ENCODE measurements around the gene GSDMA. TPM values are rescaled to one million over a fixed set of nuclear protein-coding genes. Genes with fewer than 3 reads are reported as not detected.

The GSDMA gene
- total and polyA plus RNA-seq, 10 of the 15 experiments (the other 5 are each of a cell fraction or from before 2014, with no cell fraction given): 0.04 to 0.11 TPM; not detected in 8

GRCh38 chr17:39974433-39974832 is 11.6 kb downstream of the GSDMA start:
- CTCF ChIA-PET: interaction anchor here (0.6 to 1.1 kb wide), 4 partner anchors 11 to 53 kb away, joined by 3 to 4 read pairs (median 4); no protein-coding TSS in a partner anchor

More at GRCh38 chr17:39974433-39974832, 11.6 kb downstream of the GSDMA start:
- H3K9ac ChIP-seq (ENCODE audit: control insufficient read depth, insufficient read depth, low read length): no peak overlapping the region
- TF ChIP-seq ZNF217 (IDR thresholded peaks at IDR 0.05): no peak
- no peak for TF ChIP-seq MYB (IDR thresholded peaks at IDR 0.05; ENCODE audit: borderline replicate concordance, low read depth, low read length)
- TF ChIP-seq SREBF1 (IDR thresholded peaks at IDR 0.05; ENCODE audit: low read length): no peak
- no peak for TF ChIP-seq GATAD2B (conservative IDR thresholded peaks at IDR 0.05; ENCODE audit: low read depth)
- no peak for TF ChIP-seq EZH2 (IDR thresholded peaks at IDR 0.05; ENCODE audit: borderline replicate concordance, control insufficient read depth, low read depth, low read length)
- TF ChIP-seq ESRRA (IDR thresholded peaks at IDR 0.05; ENCODE audit: low read length): no peak
- no peak for TF ChIP-seq ZBTB33 (IDR thresholded peaks at IDR 0.05)
- TF ChIP-seq CHD1 (IDR thresholded peaks at IDR 0.05; ENCODE audit: low read depth, low read length): no peak
- TF ChIP-seq PKNOX1 (IDR thresholded peaks at IDR 0.05): no peak
- no peak for TF ChIP-seq NFXL1 (IDR thresholded peaks at IDR 0.05; ENCODE audit: borderline replicate concordance)
- no peak for TF ChIP-seq IKZF1 (conservative IDR thresholded peaks at IDR 0.05)
- intact Hi-C loops (cut with micrococcal nuclease; ENCODE audit: unreplicated experiment): no loop called here
- SMC1A ChIA-PET (ENCODE audit: uncharacterized antibody, unreplicated experiment): interaction anchor here (2.6 kb wide), 1 partner anchor 101 kb away, joined by 19 read pairs; no protein-coding TSS in a partner anchor
- peaks cover 1% of the 10 kb centered on the region; the same call in 1 of the 2 replicates for H3K4me1 ChIP-seq (ENCODE audit: control insufficient read depth, insufficient read depth, low read length)
- no peak overlapping the region for H2AFZ ChIP-seq (ENCODE audit: control insufficient read depth, low read depth, low read length)
- in situ Hi-C loops (cut with MboI): no loop called here
- H3K9me3 ChIP-seq (replicated peaks; ENCODE audit: control insufficient read depth, insufficient read depth, low read length): no peaks in the 10 kb centered on the region
- H3K27ac ChIP-seq (ENCODE audit: control insufficient read depth, insufficient read depth): no peak overlapping the region
- WGBS (ENCODE audit: insufficient coverage, insufficient replicate concordance, low lambda C conversion rate, missing lambda C conversion rate): 24% methylated on average over 5 of the region's 5 CpGs
- no peaks in the 10 kb centered on the region for H3K79me2 ChIP-seq (ENCODE audit: control insufficient read depth, insufficient read depth, low read length)
- no peaks in the 10 kb centered on the region for H4K20me1 ChIP-seq (ENCODE audit: control insufficient read depth, insufficient read depth)
- no peak overlapping the region for H3K4me3 ChIP-seq
- ATAC-seq: no peak
- FAIRE-seq: no peak
- no peaks in the 10 kb centered on the region for H3K36me3 ChIP-seq (ENCODE audit: control insufficient read depth in 2 of 2, insufficient read depth in 2 of 2, low read length in 1 of 2)
- POLR2A ChIA-PET: interaction anchor here (0.6 to 0.7 kb wide), 3 partner anchors 12 to 221 kb away, joined by 4 to 11 read pairs (median 5); partner anchors contain the start of gene GSDMA
- peaks cover 0 to 4% of the 10 kb centered on the region in 2 experiments; a peak in 2 of 4 replicates for H3K27me3 ChIP-seq (replicated peaks in 1 of 2; ENCODE audit: control insufficient read depth in 2 of 2, insufficient read depth in 2 of 2, low read length in 1 of 2)
- H3K4me2 ChIP-seq (ENCODE audit: control insufficient read depth, insufficient read depth): no peak overlapping the region
- RAD21 ChIA-PET (ENCODE audit: unreplicated experiment): interaction anchor here (0.9 to 1.8 kb wide), 2 partner anchors 15 to 99 kb away, joined by 3 to 4 read pairs; no protein-coding TSS in a partner anchor
- no peak for DNase-seq (ENCODE audit: low read depth, low spot score)
- no TSS peak for BruUV-seq (replicated peaks)

Data from GM12878 (cell line).